Measurements from ENCODE around the gene CHD6.
A peak's percentile ranks its signal among the peaks of the same experiment; 100 is the strongest.

CHD6 gene

DNA sequence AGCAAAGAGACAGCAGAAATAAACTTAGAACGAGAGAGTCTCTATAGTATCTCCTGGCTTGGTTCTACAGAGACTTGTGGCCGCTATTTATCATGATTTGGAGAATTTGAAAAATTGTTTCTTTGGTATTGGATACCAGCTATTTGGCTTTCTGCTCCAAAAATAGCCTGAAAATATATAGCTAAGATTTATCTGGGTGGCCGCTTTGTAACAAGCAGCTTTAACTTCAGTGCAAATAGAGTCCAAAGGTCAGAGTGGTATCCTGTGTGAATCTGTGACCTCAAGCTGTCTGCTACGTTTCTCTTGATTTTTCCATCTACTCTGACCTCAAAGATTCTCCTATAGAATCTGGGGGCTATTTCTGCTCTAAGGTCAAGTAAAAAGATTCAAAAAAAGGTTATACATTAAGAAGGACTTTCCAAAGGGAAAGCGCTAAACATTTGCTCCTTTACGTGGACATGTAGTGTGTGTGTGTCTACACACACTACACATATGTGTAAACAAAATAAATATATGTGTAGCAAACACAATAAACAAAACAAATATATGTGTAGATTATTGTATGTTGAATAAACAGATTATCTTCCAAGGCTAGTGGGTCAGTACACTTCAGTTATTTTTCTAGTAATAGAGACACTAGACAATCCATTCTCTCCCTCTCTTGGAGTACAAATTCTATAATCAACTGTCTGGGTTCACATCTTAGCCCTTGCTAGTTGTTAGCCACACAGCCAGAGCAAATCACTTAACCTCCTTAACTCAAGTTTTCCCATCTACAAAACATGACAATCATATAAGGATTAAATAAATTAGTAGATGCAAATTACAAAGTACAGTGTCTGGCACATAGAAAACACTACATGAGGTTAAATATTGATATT lies 40.8 kb downstream of the CHD6 start:
- no peak for DNase-seq

DNA sequence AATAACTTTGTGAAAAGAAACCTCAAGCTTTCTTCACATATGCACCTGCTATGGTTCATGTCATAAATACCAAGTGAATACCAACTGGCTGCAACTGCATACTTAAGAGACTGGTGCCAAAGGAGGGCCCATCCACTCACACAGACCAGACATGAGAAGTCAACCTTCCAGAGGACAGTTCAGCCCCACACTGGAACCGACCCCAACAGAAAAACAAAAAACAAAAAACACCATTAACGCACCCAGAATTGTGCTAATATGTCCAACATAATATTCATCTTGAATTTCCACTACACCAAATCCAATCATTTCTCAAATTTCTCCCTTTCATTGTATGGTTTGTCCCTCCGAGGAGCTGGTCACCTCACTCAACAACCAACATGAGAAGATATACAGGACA lies 42.8 kb downstream of the CHD6 start:
- no peak for DNase-seq

- DNase-seq, result no peak
These were observed 43.3 kb downstream of the CHD6 start for GRCh38 chr20:41574802-41575389.

- DNase-seq, result no peak
These were observed 44.2 kb downstream of the CHD6 start for GRCh38 chr20:41573955-41574354.

DNA sequence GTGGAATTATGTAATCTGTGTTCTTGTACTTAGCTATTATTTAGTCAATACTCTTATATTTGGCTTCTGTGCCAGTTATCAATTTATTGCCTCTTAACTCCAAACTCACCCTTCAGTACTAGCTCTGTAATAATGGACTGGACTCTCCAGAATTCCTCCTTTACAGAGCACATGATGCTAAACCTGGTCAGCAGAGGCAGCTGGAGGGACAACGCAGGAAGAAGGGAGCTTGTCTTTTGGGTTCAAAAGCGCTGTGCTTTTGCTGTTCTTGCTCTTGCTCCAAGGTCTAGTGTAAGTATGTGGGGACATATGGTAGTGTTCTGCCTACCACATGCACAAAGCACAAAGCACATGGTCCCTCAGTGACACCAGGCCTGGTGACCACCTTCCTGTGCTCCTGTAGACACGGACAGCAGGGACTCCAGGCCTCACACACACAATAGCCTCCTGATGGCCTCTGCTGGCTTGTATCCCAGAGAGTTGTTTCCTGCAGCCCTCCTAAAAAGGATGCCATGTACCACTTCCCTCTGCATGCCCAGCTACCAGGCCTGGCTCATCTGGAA lies 46.1 kb downstream of the CHD6 start:
- DNase-seq, result peak in 1 of 14 donors; percentile 15

DNA sequence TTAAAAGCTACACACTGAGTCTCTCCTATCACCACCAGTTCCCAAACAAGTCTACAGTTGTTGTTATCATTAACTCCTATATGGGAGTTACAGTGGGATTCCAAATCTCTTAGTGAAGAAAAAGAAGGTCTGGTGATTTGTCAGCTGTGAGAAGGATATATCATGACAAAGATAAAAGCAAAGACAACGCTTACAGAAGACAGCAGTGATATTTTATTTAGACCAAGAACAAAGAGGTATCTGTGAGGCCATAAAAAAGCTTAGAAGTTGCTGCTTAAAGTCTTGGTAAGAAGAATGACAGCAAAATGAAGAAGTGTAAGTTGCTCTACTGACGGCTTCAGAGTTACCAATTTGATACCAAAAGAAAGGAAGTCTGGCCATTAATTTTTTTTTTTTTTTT lies 47.2 kb downstream of the CHD6 start:
- DNase-seq, result no peak

DNA sequence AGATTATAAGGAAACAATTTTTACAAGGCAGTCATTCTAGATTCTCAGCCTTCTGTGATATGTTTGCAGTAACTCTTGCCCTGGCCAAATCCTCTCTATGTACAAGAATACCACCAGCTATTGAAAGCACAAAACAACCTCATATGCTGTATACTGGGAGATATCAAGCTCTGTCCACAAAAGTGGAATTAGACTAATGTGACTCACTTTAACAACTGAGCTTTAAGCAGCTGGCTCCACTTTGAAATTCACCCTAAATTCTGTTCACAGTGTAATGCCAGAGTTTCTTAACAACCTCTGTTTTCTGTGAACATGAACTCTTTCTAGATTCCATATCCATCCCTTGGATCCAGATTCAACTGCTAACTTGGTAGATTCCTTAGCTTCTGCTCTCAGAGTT lies 47.6 kb downstream of the CHD6 start:
- no peak for DNase-seq

DNA sequence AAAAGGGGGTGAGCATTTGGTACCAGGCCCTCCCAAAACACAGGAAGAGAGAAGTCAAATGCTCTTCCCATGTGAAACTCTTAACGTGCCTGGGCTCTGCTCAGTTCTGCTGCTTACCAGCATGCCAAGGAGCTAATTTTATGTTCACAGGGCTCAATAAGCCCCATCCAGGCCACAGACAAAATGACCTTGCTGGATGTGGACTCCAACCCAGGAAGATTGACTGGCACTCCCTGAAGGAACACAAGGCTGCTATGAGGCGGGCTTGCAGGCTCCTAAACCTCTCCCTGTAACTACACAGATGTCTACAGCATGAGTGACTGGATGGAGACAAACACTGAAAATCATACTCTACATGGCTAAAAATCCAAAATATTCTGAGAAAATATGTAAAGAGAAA lies 50.6 kb downstream of the CHD6 start:
- DNase-seq, result no peak

- DNase-seq, result no peak
These were observed 51.2 kb downstream of the CHD6 start for GRCh38 chr20:41566896-41567527.

DNA sequence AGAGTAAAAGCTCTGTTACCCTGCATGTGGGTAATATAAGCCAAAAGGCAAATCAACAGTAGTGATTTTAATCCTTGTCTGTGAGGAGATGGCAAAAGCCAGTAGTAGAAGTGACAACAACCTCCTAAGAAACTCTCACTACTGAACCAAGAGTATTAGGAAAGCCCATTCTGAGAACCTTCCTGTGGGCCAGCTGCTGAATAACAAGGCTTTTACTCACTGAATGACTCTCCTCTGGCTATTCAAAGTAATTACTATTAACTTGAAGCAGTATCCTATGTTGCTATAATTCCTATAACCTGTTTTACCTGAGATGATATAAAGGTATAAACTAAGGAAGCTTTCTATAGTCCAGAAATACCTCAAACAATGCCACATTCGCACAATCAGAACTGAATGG lies 55.1 kb downstream of the CHD6 start:
- DNase-seq, result no peak

GRCh38 chr20:41560970-41561369 lies 57.2 kb downstream of the CHD6 start:
- no peak for DNase-seq

DNA sequence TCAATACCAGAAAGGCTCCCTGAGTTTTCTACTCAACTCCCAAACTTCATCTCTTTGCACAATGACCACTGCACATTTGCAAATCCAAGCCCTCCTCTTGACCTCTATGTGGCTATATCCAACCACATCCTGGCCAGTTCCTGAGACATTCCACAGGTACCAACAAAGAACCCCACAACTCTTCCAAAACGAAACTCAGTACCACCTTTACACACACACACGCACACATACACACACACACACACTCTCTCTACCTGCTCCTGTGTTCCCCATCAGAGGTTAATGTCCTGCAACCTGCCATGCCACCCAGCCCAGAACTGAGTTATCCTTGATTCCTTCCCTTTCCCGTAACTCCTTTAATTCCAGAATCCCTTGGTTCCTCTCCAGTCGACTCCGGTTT lies 58.5 kb downstream of the CHD6 start:
- no peak for DNase-seq

- no peak for DNase-seq
These were observed 64.9 kb downstream of the CHD6 start for GRCh38 chr20:41553142-41553879.

- DNase-seq, result no peak
These were observed 65.7 kb downstream of the CHD6 start for GRCh38 chr20:41552295-41553068.

DNA sequence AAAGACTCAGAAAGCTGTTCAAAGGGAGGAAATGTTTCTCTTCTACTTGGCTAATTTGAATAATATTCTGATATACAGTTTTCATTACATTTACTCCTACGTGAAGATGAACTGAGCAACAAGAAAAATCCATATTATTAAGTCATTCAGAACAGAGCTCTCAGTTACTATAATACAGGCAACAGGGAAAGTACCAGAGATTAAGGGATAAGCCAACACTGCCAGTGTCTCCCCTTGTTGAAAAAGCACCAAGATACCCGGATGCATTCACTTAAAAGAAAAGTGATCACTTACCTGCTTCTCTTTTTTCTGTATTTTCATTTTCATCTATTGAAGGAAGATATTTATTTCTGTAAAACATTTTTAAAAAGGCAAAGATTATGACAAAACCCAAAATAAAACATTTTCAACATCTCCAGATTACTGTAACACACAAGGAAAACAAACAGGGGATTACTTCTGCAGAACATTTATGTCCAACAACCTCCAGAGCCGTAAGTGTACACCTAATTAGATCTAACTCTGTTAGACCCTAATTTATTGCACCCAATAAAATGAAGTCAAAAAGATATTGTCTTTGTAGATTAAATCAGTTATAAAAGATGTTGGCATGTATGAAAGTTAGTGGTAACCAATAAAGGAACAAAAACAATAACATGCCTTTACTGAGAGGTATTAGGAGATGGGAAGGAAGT lies 67.0 kb downstream of the CHD6 start:
- DNase-seq, result no peak

GRCh38 chr20:41547221-41547620 lies 71.0 kb downstream of the CHD6 start:
- DNase-seq, result no peak

- DNase-seq, result no peak
These were observed 71.6 kb downstream of the CHD6 start for GRCh38 chr20:41546535-41546934.

GRCh38 chr20:41544472-41544871 lies 73.7 kb downstream of the CHD6 start:
- no peak for DNase-seq

GRCh38 chr20:41540918-41541317 lies 77.3 kb downstream of the CHD6 start:
- DNase-seq, result no peak

DNA sequence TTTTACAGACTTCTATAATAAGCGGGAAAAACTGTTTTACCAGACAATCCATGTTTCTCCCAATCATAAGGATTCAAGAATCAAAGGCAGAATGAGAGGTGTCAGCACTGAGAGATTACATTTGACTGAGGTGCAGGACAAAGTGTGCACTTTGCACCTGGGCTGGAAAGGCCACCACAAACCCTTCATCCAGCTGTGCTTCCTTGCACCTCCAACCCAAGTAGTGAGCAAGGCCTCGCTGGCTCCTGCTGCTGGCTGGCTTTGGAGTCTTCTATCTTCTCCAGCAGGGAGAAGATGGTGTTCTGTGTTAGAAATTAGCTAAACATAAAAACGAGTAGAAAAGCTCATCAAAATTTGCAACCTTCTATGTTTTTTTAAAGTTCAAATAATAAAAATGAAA lies 77.7 kb downstream of the CHD6 start:
- no peak for DNase-seq
